Endometrial microvascular endothelial cells (primary cell): Measurements from ENCODE around the gene TXNL4A. TPM values are rescaled to one million over a fixed set of nuclear protein-coding genes. Genes with fewer than 3 reads are reported as not detected.
"Not testable (repeated sequence)": the region's sequence is repeated elsewhere in the genome, so short reads cannot be mapped to it uniquely, and the experiment has no call there.

ENCODE experiments used
- in situ Hi-C: cut with HindIII; loops from 2 replicates; pipeline ENCODE4 v1.10.0; 2017; ENCODE audit warnings: low sequenced_read_pairs, low pct_unique_long_range_greater_than_20kb; ENCODE audit errors: inconsistent ontology term
- total RNA-seq: library from RNA; depleted of rRNA; stranded (reverse); fragments of >200 nt; gene quantifications from one replicate; pipeline ENCODE4 v1.2.3, GENCODE V29; 2015; ENCODE audit errors: inconsistent ontology term

Gene TXNL4A
- total RNA-seq, 1 donor from 2014 or later: 59.3 TPM

- in situ Hi-C loops: no loop called here
Measured at GRCh38 chr18:79971211-79971952, 17.0 kb downstream of the TXNL4A start.

- in situ Hi-C loops: no loop called here
Measured at GRCh38 chr18:79970419-79971133, 17.8 kb downstream of the TXNL4A start.

DNA sequence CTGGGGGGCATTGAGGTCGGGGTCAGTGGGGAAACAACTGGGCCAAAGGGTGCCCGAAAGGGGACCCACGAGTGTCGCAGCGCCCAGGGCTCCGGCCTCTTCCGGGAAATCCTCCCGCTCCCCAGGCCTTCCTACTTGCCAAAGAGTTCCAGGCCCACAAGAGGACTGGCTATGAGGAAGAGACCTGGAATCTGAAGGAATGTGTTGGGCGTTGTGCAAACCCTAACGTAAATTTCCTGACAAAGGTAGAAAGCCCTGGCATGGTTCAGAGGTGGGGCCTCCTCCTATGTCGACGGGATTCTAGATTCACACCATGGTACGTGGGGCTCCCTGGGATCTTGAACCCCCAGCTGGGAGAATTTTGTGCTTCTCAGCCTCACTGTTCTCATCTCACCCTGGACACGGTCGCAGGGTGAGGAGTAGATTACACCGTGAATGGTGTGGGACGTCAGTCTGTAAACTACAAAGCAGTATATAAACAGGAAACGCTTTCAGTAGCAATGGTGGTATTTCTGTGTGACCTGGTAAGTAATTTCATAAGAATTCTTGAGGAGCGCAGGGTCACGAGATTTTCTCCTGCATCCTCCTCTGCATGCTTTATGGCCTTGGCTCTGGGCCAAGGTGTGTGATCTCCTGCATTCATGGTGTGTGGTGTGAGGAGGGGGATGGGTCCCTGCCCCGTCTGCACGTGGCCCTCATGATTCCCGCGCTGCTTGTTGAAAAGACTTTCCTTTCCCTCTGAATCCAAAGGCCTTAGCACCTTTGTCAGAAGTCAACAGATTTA is 23.1 kb downstream of the TXNL4A start:
- in situ Hi-C loops: no loop called here

GRCh38 chr18:79964330-79965118 is 23.8 kb downstream of the TXNL4A start, which contains the start of gene HSBP1L1:
TSS of gene HSBP1L1 (plus strand) at chr18:79964643. CDS start at chr18:79964736, 93 bp downstream.
- in situ Hi-C loops: no loop called here

DNA sequence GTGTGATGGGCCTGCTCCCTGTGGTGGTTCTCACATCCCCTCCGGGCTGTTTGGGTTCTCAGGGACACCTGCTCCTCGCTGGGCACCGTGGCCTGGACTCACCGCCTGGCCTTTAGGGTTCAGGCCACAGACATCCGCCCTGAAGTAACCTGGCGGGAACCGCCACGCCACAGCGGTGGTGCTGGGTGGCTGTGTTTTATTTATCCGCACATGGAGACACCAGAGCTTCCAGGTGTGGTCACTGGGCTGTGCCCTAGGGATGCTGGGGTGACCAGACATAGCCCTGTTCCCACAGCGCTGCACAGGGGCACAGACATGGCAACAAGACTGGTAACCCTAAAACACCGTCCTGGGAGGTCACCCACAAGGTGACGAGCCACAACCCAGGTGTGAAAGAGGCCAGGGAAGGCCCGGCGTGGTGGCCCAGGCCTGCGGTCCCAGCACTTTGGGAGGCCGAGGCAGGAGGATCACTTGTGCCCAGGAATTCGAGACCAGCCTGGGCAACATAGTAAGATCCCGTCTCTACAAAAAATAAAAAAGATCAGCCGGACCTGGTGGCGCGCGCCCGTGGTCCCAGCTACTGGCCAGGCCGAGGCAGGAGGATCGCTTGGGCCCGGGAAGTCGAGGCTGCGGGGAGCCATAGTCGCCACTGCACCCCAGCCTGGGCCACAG is 24.6 kb downstream of the TXNL4A start:
- in situ Hi-C loops: no loop called here

- in situ Hi-C loops: no loop called here
Measured at GRCh38 chr18:79962835-79963657, 25.3 kb downstream of the TXNL4A start.

DNA sequence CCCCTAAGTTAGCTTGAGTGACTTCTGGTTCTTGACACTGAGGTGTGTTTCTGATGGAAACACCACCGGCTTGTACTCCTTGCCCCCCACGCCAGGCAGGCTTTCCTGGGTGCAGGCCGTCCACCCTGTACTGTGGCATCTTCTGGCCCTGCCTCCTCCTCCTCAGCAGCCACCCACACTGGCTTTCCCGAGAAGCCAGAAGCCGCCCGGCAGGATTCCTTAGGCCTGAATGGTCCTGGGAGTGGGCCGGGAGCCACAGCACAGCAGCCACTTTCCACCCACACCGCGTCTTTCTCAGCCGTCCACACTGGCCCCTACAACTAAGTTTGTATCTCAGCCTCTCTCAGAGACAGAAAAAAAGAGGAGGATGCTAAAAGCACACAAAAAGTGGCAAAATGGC is 26.1 kb downstream of the TXNL4A start:
- in situ Hi-C loops: no loop called here

DNA sequence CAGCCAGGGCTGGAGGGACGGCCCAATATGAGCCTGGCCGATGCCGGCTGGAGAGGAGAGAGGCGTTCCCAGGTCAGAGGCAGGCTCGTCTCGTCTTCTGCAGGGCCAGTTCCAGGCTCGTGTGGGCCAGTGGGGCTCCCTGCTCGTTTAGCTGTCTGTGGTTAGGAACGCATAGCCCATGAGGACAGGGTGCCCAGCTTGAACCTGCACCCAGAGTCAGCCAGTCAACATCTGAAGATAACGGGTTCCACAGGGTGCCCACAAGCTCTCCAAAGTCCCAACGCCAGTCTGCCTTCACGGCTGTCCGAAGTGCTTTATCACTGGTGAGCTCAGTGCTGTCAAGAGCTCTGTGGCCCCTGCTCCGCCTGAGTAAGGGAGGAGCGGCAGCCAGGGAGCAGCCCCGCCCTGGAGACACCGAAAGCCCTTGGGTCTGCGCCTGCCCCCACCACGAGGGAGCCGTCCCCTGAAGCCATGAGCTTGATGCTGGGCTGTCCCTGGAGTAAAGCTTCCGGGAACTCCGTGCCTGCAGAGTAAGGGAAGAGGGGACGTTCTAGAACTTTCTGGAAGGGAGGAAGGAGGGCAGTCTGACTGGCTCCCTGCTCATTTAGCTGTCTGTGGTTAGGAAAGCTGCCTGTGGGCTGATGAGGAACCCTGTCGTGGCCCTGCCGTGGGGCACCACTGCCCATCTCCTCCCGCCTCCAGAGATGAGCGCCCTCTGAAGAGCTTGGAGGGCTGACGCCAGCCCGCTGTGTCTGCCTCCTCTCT is 26.7 kb downstream of the TXNL4A start:
- in situ Hi-C loops: no loop called here

DNA sequence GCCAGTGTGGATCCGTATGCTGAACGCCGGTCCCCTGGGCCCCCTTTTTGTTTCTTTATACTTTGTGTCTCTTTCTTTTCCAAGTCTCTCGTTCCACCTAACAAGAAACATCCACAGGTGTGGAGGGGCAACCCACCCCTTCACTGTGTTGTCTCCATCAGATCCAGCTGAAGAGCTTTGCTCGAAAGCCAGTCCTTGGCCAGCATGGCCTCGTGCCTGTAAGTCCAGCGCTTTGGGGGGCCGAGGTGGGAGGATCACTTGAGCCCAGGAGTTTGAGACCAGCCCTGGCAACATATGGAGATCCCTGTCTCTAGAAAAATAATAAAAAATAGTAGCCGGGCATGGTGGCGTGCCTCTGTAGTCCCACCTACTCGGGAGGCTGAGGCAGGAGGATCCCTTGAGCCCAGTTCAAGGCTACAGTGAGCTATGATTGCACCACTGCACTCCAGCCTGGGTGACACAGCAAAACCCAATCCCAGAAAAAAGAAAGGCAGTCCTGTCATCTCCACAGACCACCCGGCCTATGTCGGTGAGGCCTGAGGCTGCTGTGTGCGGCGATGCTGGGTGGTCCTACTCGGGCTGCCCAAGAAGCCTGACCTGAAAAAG is 27.3 kb downstream of the TXNL4A start:
- in situ Hi-C loops: no loop called here

DNA sequence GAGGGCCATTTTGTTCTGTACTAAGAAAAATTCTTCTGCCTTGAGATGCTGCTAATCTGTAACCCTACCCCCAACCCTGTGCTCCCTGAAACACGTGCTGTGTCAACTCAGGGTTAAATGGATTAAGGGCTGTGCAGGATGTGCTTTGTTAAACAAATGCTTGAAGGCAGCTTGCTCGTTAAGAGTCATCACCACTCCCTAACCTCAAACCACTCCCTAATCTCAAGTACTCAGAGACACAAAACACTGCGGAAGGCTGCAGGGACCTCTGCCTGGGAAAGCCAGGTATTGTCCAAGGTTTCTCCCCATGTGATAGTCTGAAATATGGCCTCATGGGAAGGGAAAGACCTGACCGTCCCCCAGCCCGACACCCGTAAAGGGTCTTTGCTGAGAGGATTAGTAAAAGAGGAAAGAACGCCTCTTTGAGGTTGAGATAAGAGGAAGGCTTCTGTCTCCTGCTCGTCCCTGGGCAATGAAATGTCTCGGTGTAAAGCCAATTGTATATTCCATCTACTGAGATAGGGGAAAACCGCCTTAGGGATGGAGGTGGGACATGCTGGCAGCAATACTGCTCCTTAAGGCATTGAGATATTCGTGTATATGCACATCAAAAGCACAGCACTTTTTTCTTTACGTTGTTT is 28.1 kb downstream of the TXNL4A start:
- in situ Hi-C loops: not testable (repeated sequence)

DNA sequence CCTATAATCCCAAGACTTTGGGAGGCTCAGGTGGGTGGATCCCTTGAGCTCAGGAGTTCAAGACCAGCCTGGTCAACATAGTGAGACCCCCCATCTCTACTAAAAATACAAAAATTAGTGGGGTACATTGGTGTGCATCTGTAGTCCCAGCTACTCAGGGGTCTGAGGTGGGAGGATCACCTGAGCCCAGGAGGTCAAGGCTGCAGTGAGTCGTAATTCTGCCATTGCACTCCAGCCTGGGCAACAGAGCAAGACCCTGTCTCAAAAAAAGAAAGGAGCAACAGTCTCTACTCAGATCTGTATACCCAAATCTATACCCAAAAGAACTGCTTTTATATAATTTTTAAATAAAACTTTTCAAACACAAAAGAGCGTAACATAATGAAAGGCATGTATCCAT is 29.4 kb downstream of the TXNL4A start:
- in situ Hi-C loops: no loop called here

DNA sequence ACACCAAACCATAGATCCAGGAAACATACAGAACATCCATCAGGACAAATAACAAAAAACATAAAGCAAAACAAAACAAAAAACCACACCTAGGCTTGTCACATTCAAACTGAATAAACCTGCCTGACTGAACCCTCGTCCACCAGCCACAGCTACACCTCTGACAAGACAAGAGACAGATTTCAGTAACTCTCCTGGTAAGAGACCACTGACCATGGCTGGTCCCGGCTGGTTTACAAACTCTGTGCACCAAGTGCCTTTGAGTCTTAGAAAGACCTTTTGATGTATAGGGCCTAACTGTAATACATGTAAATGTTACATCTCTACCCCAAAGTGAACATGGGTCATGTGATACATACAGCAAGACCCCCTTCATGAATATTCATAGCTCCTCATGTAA is 32.1 kb downstream of the TXNL4A start:
- in situ Hi-C loops: no loop called here

GRCh38 chr18:79955302-79956075 is 32.9 kb downstream of the TXNL4A start:
- in situ Hi-C loops: no loop called here

DNA sequence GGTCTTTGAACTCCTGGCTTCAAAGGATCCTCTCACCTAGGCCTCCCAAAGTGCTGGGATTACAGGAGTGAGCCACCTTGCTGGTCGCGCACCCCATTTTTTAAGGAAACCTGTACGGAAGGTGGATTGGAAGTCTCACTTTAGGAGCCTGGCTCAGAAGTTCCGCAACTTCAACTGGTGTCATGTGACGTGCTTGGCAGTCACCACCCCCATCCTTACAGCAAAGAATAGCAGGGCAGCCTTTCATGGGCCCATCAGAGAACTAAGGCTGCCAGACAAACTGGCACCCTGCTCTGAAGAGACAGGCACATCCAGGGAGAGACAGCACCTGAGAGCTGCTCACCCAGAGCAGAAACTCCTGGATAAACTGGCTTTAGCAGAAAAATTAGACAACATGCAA is 33.6 kb downstream of the TXNL4A start:
- in situ Hi-C loops: no loop called here

GRCh38 chr18:79953971-79954651 is 34.3 kb downstream of the TXNL4A start:
- in situ Hi-C loops: no loop called here
